Cardiac fibroblast (primary cell): ENCODE measurements around the gene ZBTB20.
A peak's percentile ranks its signal among the peaks of the same experiment; 100 is the strongest.

Experiments used
- DNase-seq, 2 donors: peaks; one replicate each; pipeline versions ENCODE4 v3.0.0 to v3.0.0-alpha.2; 2010; ENCODE audit warnings: low read depth in 2 of 2
- H3K4me3 ChIP-seq, 2 donors: replicated peaks in 1 of 2; 1 replicate in 1 of 2; 2 replicates in 1 of 2; pipeline ENCODE4 v1.5.1; 2011; ENCODE audit warnings: low read depth in 2 of 2, low read length in 2 of 2, mild to moderate bottlenecking in 2 of 2, moderate library complexity in 1 of 2
- CTCF ChIP-seq: IDR thresholded peaks from one replicate; pipeline ENCODE4 v1.5.1; 2011; ENCODE audit warnings: low read depth, mild to moderate bottlenecking, low read length, inconsistent platforms

Gene ZBTB20

GRCh38 chr3:114539525-114539924 lies 607.6 kb downstream of the ZBTB20 start:
- no peak overlapping the region for H3K4me3 ChIP-seq
- no peak for TF ChIP-seq CTCF
- DNase-seq, result no peak

- DNase-seq, result no peak
- no peak for TF ChIP-seq CTCF
- no peak overlapping the region for H3K4me3 ChIP-seq
Observed at GRCh38 chr3:114538211-114538610, 608.9 kb downstream of the ZBTB20 start.

- no peak overlapping the region for H3K4me3 ChIP-seq
- DNase-seq, result no peak
- TF ChIP-seq CTCF, result no peak
Observed at GRCh38 chr3:114528517-114528916, 618.6 kb downstream of the ZBTB20 start.

- peak; percentile 63 for TF ChIP-seq CTCF
- peak; percentile 46 to 48 for DNase-seq
- H3K4me3 ChIP-seq, result no peak overlapping the region
Observed at GRCh38 chr3:114527036-114527644, 619.9 kb downstream of the ZBTB20 start.

GRCh38 chr3:114525278-114525677 lies 621.8 kb downstream of the ZBTB20 start:
- TF ChIP-seq CTCF, result no peak
- H3K4me3 ChIP-seq, result no peak overlapping the region
- no peak for DNase-seq

- no peak overlapping the region for H3K4me3 ChIP-seq
- no peak for TF ChIP-seq CTCF
- DNase-seq, result peak; percentile 79 to 95
Observed at GRCh38 chr3:114519415-114519814, 627.7 kb downstream of the ZBTB20 start.

- DNase-seq, result no peak
- H3K4me3 ChIP-seq, result no peak overlapping the region
- TF ChIP-seq CTCF, result no peak
Observed at GRCh38 chr3:114518206-114518808, 628.8 kb downstream of the ZBTB20 start.
